ENCODE data around the gene ARRDC3. TPM values are rescaled to one million over a fixed set of nuclear protein-coding genes. Genes with fewer than 3 reads are reported as not detected.

Gene ARRDC3
- total and polyA plus RNA-seq, 9 of the 15 experiments (the other 6 are each of a cell fraction or from before 2014, with no cell fraction given) = 15.3 to 58.1 (median 39.4) TPM

DNA sequence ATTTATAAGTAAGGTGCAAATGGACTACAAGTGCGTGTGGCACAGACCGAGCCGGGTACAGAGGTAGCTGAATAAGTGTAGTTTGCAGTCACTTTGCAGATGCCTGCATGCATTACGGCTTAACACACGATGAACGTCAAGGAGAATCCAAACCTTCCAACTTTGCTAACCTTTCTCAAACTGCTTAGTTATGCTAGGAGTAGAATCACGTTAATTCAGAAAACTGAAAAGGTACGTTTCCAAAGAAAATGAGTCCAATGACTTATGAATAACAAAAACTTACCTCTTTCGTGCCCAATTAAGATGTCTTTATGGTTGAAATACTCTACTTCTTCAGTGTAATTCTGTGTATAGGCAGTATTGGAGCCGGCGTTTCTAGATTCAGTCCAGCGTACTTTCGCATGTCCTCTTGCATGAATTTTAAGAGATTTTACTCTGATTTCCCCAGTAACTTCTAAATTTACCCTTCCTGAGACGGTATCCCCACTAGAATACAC is 539 bp downstream of the ARRDC3 start (continued):
- TF ChIP-seq PRPF4 (IDR thresholded peaks at IDR 0.05; ENCODE audit: insufficient read depth, low read depth, low read length, poor library complexity, severe bottlenecking) (no peak), POLR3G (IDR thresholded peaks at IDR 0.05; ENCODE audit: extremely low read depth, insufficient read length, insufficient replicate concordance) (no peak), GABPB2 (CRISPR knock-in tag; conservative IDR thresholded peaks at IDR 0.05) (0 out of 2 replicates have a peak, but pooled peaks have one; percentile 44), BACH1 (tag; IDR thresholded peaks at IDR 0.05) (no peak), NFATC3 (IDR thresholded peaks at IDR 0.05) (no peak), NFXL1 (CRISPR knock-in tag; IDR thresholded peaks at IDR 0.05) (peak; percentile 8; the same call in 1 of the 2 replicates), KLF16 (IDR thresholded peaks at IDR 0.05) (no peak), NCOA2 (IDR thresholded peaks at IDR 0.05; ENCODE audit: partially characterized antibody in 2 of 2) (no peak), ZNF354B (CRISPR knock-in tag; IDR thresholded peaks at IDR 0.05) (peak; percentile 5; the same call in 1 of the 2 replicates), MCM7 (IDR thresholded peaks at IDR 0.05) (no peak), ZNF444 (CRISPR knock-in tag; IDR thresholded peaks at IDR 0.05) (0 out of 2 replicates have a peak, but pooled peaks have one; percentile 17), NFRKB (IDR thresholded peaks at IDR 0.05; ENCODE audit: low read depth) (peak; percentile 27; the same call in 1 of the 2 replicates), MBD2 (IDR thresholded peaks at IDR 0.05; ENCODE audit: borderline replicate concordance, low read depth) (no peak; the same call in 1 of the 2 replicates), NFE2 (IDR thresholded peaks at IDR 0.05; ENCODE audit: low read depth) (no peak)
- TF ChIP-seq, protein P1, sequence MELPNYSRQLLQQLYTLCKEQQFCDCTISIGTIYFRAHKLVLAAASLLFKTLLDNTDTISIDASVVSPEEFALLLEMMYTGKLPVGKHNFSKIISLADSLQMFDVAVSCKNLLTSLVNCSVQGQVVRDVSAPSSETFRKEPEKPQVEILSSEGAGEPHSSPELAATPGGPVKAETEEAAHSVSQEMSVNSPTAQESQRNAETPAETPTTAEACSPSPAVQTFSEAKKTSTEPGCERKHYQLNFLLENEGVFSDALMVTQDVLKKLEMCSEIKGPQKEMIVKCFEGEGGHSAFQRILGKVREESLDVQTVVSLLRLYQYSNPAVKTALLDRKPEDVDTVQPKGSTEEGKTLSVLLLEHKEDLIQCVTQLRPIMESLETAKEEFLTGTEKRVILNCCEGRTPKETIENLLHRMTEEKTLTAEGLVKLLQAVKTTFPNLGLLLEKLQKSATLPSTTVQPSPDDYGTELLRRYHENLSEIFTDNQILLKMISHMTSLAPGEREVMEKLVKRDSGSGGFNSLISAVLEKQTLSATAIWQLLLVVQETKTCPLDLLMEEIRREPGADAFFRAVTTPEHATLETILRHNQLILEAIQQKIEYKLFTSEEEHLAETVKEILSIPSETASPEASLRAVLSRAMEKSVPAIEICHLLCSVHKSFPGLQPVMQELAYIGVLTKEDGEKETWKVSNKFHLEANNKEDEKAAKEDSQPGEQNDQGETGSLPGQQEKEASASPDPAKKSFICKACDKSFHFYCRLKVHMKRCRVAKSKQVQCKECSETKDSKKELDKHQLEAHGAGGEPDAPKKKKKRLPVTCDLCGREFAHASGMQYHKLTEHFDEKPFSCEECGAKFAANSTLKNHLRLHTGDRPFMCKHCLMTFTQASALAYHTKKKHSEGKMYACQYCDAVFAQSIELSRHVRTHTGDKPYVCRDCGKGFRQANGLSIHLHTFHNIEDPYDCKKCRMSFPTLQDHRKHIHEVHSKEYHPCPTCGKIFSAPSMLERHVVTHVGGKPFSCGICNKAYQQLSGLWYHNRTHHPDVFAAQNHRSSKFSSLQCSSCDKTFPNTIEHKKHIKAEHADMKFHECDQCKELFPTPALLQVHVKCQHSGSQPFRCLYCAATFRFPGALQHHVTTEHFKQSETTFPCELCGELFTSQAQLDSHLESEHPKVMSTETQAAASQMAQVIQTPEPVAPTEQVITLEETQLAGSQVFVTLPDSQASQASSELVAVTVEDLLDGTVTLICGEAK (IDR thresholded peaks at IDR 0.05) = no peak
- TF ChIP-seq, protein P1 (CRISPR knock-in tag; IDR thresholded peaks at IDR 0.05) = no peak
- TF ChIP-seq, protein P2, sequence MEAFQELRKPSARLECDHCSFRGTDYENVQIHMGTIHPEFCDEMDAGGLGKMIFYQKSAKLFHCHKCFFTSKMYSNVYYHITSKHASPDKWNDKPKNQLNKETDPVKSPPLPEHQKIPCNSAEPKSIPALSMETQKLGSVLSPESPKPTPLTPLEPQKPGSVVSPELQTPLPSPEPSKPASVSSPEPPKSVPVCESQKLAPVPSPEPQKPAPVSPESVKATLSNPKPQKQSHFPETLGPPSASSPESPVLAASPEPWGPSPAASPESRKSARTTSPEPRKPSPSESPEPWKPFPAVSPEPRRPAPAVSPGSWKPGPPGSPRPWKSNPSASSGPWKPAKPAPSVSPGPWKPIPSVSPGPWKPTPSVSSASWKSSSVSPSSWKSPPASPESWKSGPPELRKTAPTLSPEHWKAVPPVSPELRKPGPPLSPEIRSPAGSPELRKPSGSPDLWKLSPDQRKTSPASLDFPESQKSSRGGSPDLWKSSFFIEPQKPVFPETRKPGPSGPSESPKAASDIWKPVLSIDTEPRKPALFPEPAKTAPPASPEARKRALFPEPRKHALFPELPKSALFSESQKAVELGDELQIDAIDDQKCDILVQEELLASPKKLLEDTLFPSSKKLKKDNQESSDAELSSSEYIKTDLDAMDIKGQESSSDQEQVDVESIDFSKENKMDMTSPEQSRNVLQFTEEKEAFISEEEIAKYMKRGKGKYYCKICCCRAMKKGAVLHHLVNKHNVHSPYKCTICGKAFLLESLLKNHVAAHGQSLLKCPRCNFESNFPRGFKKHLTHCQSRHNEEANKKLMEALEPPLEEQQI (IDR thresholded peaks at IDR 0.05) = no peak
- TF ChIP-seq, protein P3, sequence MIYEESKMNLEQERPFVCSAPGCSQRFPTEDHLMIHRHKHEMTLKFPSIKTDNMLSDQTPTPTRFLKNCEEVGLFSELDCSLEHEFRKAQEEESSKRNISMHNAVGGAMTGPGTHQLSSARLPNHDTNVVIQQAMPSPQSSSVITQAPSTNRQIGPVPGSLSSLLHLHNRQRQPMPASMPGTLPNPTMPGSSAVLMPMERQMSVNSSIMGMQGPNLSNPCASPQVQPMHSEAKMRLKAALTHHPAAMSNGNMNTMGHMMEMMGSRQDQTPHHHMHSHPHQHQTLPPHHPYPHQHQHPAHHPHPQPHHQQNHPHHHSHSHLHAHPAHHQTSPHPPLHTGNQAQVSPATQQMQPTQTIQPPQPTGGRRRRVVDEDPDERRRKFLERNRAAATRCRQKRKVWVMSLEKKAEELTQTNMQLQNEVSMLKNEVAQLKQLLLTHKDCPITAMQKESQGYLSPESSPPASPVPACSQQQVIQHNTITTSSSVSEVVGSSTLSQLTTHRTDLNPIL (CRISPR knock-in tag; IDR thresholded peaks at IDR 0.05) = 0 out of 2 replicates have a peak, but pooled peaks have one; percentile 10
